SK-MEL-5 (cell line): ENCODE data around the gene ITPK1. TPM values are rescaled to one million over a fixed set of nuclear protein-coding genes. Genes with fewer than 3 reads are reported as not detected.

Source experiments
- DNase-seq: peaks from one replicate; pipeline ENCODE4 v3.0.0-alpha.2; 2016; ENCODE audit warnings: low read depth, low spot score
- in situ Hi-C: cut with HindIII; loops from 2 replicates; pipeline ENCODE4 v1.10.0; 2016; ENCODE audit warnings: low sequenced_read_pairs, high pct_unique_total_duplicates, low pct_unique_long_range_greater_than_20kb
- total RNA-seq: library from RNA; depleted of rRNA; stranded (reverse); fragments of >200 nt; shearing (Covaris generic); gene quantifications from 2 replicates; pipeline ENCODE4 v1.2.3, GENCODE V29; 2014

The ITPK1 gene
- total RNA-seq, 1 experiment from 2014 or later = 45.2 TPM

DNA sequence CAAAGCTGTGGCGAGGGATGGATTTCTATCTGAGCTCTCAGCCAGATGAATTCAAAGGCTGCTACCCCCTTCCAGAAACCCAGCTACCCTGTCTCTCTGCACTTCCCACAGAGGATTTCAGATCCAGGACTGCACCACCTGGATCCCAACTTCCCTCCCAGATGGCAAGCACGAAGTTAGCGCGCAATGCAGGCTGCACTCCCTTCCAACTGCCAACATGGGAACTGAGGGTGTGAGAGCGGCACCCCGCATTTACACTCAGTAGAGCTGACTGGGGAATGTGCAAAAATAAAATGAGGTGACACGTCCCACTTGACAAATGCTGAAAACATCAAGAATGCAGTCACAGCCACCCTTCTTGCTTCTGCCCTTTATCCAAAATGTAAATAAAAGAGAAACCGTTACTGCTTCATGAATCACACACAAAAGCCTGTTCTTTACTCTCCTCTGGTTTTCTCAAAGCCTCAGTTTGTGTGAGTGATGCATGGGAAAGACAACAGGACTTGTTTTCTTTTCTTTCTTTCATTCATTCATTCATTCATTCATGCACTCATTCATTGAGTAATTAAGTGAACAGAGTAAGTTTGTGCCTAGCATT, 85.7 kb downstream of the ITPK1 start:
- DNase-seq = no peak

DNA sequence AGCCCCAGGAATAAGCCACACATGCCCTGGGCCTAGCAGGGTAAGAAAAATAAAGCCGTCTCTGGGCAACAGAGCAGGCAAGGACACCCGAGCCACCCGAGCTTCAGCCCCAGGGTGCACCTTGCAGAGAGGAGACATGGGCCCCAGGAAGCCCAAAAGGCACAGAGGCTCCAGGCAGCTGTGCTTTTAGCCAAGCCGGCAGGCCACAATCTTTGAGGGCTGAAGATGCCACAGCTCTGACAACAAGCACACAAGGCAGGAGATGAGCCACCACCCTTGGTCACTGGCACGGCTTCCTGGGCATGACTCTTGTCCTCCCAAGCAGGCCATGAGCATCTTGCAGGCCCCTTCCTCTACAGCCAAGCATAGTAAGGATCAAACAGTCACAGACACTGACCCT, 86.3 kb downstream of the ITPK1 start:
- in situ Hi-C loops = no loop called here
- no peak for DNase-seq

More for the DNA sequence above, 85.7 kb downstream of the ITPK1 start:
- in situ Hi-C loops = no loop called here

DNA sequence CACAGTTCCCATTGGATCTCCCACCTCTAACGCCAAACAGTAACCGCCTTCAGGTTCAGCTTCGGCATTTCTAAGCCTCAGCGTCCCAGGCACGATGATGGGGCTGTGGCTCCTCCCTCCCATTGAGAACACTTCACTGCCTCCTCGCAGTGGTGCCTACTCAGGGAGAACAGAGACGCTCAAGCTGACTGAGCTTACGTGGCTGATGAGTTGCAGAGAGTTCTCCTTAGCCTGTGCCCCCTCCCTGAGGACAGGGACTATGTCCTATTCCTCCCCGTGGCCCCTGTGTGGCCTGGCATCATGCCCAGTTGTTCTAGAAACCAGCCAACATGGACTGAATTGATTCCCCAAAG, 87.0 kb downstream of the ITPK1 start:
- in situ Hi-C loops = no loop called here
- no peak for DNase-seq

DNA sequence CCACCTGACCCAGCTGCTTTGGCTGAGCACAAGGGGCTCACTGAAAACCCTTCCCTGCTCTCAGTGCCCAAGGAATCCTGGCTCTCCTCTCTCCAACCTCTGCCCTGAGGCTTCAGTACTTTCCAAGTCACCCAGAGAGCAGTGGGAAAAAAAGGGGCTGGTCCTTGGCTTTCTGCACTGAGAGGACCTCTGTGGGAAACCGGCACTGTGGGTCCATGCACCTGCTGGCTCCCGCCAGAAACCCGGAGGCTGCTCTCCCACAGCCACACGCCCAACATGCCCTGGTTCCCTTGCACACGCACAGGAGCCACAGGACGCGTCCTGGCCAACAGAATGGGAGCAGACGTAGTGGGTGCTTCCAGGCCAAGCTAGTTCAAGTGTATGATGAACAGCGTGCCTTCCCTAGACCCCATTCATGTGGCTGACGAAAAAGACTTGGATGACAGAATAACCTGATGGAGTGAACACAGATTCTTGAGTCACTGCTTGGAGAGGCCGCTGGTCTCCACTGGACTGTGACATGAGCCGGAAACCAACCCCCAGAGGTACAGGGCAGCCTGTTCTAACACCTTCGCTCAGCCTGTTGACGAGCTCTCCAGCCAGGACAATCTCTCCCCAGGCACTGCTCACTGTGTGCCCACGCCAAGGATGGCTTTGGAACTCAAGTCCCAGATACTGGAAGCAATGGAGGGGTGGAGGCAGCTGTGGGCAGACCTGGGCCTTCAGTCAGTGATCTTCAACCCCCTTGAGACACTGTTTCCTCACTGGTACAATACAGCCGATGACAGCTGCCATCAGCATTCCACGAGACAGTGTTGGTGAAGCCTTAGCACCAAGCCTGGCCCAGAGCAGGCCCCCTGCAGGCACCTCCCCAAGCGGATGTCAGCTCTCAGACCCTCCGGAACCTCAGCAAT, 87.7 kb downstream of the ITPK1 start:
- in situ Hi-C loops = no loop called here
- no peak for DNase-seq

DNA sequence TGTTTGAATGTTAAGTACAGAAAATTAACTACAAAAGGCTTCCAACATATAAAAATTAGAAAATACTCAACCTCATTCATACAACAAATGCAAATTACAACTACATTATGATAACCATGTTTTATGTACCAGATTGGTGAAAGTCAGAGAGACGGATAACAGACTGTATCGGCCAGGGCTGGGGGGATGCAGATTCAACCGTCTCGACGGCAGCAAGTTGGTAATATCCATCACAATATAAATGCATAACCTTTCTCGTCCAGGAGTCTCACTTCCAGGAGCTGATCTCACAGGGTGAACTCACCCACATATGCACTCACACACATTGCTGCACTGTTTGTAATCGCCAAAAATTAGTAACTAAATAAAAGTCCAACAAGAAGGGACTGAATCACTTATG, 89.4 kb downstream of the ITPK1 start:
- no peak for DNase-seq
- in situ Hi-C loops = no loop called here

DNA sequence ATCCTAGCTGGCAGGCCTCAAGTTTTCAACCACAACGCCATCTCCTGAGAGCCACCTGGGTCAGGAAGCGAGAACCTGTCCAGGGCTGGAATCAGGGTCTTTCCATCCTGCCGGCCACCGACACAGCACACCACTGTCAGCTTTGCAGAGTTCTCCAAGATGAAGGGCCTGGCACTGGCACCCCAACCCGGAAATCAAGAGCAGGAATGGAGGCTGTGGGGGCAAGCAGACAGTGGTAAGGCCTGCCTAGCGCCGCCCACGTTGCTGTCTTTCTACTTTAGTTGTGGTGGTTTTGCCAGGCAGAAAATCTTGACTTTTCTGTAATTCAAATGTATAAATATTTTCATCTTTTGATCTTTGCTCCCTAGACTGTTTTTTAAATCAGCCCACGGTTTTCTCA, 90.7 kb downstream of the ITPK1 start:
- no peak for DNase-seq
- in situ Hi-C loops = no loop called here

DNA sequence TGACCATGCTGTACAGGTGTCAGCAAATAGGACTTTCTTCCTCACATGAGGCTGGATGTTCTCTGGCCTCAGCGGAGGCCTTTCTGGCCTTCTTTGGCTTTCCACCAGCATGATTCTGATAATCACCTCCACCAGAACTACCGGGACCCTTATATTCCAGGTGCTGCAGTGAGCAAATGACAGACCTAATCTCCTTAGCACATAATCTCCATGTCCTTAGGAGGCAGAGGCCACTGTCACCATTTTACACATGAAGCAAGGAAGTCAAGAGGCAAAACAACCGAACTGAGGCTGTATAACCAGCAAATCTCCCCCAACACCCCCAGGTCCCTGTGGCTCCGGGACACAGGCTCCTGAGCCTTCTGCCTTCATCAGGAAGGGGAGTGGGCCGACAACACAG, 91.2 kb downstream of the ITPK1 start:
- in situ Hi-C loops = no loop called here
- no peak for DNase-seq

DNA sequence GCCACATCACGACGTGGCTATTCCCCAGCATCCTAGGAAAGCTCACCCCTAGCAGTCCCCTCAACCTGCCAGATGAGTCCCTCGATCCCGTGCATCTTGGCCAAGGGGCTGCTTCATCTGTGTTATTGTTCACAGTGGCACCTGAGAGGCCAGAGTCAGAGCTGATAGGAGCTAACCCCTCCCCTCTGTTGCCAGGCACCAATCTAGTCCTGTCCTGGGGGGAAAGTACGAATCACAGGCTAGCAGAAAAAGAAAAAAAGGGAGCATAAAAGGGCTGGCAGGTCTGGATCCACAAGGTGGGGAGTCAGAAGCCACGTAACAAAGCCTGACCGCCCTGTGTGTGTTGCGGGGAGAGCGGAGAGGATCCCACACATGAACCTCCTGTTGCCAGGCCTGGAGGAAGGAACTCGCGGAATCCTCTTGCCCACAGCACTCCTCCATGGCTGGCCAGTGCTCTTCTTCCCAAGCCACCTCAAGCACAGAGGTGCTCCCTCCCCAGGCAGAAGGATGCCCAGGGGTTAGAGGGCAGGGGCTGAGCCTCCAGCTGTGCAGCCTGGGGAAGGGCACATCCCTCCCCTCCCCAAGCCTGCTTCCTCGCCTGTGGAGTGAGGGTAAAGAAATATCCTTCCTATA, 91.8 kb downstream of the ITPK1 start:
- in situ Hi-C loops = no loop called here

DNA sequence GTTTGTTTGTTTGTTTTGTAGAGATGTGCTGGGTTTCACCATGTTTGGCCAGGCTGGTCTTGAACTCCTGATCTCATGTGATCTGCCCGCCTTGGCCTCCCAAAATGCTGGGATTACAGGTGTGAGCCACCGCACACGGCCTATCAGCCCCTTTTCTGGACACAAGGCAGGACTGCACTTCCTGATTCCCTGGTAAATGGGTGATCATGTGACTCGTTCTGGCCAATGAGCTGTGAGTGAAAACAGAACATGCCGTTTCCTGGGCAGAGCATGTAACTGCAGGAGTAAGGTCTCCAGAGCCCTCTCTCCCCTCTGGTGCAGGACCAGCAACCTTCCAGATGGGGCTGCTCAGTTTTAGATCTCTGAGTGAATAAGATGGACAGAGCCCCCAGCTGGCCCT, 92.7 kb downstream of the ITPK1 start:
- peak; percentile 52 for DNase-seq
- in situ Hi-C loops = no loop called here

More for the DNA sequence above, 91.8 kb downstream of the ITPK1 start:
- no peak for DNase-seq

DNA sequence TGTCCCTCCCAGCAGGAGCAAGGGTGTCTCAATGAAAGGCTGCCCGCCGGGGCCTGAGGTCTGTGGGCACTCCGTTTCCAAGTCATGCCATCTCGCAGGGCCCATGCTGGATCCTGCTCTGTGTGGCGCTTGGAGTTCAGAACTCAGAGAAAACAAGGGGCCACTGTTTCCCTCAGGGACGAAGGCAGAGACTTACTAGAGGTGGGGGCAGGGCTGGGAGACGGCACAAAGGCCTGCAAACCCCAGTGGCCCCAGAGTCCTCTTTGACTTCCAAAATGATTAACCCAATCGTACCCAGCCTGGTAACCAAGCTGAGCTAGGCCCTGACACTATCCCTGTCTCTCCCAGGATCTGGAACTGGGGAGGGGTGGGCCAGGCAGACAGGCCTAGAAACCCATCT, 95.8 kb downstream of the ITPK1 start:
- DNase-seq = peak; percentile 90
- in situ Hi-C loops = no loop called here

DNA sequence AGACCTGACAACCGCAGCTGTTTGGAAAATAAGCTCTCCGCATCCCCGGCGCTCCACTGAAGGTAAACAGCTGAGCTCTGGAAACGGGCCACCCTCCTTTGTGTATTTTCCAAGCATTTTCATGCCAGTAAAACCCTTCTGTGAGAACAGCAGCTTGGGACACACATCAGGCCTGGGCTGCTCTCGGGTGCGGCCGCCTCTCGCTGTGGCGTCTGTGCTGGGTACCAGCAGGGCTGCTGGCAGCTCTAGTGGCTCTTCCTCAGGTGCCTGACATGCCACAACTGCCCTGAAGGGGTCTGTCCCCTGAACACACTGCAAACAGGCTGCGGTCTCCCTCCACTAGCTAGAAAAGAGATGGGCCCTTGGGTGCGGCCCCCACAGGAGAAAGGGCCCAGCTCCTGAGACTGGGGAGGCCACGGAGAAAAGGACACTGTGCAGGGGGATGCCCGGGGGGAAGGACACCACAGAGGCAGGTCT, 96.3 kb downstream of the ITPK1 start:
- DNase-seq = no peak
- in situ Hi-C loops = no loop called here

DNA sequence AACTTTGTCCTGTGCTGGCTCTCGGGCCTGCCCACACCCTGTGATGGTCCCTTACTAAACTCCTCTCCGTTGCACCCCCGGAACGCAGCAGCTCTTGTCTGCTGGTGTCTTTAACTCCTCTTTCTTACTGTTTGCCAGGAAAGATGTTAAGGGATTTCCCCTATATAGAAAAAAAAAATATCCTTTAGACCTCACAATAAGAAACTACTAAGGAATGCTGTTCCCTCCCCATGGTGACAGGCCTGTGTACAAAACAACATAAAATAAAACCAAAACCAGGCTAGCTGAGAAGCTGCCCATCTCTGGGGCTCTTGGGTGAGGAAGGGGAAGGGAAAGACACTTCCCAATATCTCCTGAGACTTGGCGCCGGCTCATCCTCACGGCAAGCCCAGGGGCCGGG, 97.4 kb downstream of the ITPK1 start:
- in situ Hi-C loops = no loop called here
- no peak for DNase-seq

DNA sequence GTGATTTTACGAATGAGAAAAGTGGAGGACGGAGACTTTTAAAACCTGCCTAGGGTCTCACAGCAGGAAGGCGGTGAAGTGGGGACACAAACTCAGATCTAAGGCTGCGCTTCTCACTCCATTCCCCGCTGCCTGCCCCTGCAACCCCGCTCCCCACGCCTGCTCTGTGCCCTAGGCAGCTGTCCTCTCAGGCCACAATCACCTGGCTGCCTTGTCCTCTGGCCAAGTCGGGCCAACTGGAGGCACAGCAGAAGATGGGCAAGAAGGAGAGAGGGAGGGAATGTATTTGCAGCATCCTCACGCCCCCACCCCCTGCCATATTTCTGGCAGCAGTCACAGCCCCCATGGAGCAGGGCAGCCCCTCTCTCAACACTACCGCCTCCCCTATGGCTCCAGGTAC, 97.8 kb downstream of the ITPK1 start:
- in situ Hi-C loops = no loop called here
- DNase-seq = no peak

DNA sequence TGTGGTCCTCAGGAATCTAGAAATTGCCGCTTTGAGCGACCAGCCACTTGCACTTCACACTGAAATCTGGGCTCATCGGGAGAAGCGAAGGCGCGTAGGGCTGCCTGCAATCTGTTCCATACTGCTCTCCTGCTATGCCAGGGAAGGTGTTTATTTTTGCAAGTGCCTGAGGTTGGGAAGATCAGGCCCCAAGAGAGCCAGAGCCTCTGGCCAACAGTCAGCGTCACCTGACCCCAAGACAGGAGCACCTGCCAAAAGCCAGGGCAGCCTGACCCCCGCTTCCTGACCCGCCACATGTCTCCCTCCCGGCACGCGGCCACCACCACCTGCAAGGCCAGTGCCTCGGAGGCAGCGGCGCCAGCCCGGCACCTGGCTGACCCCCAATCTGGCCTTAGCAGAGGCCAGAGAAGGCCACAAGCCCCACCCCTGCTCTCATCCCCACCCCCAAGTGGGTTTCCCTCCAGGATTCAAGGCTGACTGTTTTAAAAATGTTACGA, 98.4 kb downstream of the ITPK1 start:
- in situ Hi-C loops = no loop called here
- no peak for DNase-seq

DNA sequence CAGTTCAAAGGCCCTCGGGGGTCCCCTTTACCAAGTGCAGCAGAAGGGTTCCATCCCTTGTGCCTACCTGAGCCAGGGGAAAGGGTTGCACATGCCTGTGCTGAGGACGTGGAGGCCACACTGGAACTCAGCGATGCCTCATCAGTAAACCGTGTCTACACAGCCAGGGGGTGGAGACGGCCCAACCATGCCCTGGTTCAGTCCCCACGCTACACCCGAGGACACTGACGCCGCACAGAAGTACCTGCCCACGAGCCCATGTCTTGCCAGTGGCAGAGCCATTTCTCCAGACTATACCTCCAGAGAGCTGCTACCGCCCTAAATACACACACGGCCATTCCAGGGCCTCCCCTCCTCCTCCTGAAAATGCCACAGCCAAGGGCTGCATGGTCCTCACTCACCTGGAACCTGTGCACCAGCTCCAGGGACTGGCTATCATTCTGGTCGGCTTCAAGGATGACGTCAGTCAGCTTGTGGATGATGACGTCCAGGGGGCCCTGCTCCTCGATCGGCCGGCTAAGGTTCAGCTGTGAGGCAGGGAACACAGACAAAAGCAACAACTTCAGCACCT, 99.4 kb downstream of the ITPK1 start:
- in situ Hi-C loops = no loop called here
- DNase-seq = no peak

DNA sequence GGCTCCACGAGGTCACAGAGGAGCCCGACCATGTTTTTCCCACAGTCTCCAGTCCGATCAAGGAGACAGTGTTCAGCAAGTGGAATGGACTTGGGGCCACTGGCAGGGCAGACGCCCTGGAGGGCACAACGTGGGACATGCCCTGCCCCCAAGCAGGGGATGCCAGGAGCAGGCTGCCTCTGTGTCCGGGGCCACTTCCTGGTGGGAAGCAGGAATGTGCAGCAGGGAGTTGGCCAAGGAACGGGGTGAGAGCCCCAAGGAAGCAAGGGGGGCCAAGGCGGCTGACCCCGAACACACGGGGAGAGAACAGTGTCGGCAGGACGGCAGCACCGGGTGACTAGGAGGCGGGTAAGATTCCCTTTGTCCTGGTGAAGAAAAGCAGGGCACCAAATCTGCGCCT, 100.2 kb downstream of the ITPK1 start:
- in situ Hi-C loops = no loop called here
- DNase-seq = no peak

DNA sequence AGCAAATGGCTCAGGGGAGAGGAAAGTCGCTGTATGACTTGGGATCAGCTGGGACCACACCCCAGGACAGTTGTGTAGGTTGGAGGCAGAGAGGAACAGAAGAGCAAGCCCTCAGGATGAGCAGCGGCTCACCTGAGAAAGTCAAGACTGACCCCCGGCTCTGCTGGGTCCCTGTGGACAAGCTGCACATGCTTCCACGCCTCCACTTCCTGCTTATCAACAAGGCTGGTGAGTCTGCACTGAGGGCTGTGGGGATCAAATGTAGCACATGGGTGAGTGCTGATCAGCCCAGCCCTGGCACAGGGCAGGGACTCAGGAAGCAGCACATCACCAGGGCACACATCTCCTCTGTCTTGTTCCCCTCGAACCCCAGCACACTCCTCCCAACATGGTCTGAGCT, 100.7 kb downstream of the ITPK1 start:
- DNase-seq = no peak
- in situ Hi-C loops = no loop called here
